HCT116 (cell line): ENCODE measurements around the gene MCF2L2.
"Not testable (repeated sequence)": the region's sequence is repeated elsewhere in the genome, so short reads cannot be mapped to it uniquely, and the experiment has no call there.

Experiments used
- EZH2phosphoT487 ChIP-seq: fragments of 200-600 bp; IDR thresholded peaks from 2 replicates; pipeline ENCODE4 v1.6.1; 2018; ENCODE audit warnings: antibody characterized with exemption, borderline replicate concordance
- POLR2A ChIP-seq: IDR thresholded peaks from 2 replicates; pipeline ENCODE4 v1.7.0; 2011; ENCODE audit warnings: borderline replicate concordance; ENCODE audit not compliant: insufficient read depth, insufficient read length; ENCODE audit errors: extremely low read depth
- SIN3A ChIP-seq: IDR thresholded peaks from 2 replicates; pipeline ENCODE4 v1.6.1; 2012; ENCODE audit warnings: low read depth
- TF ChIP-seq, protein P1 (sequence below), 3 experiments: fragments of 200-600 bp in 1 of 3; sonication (generic) in 1 of 3; IDR thresholded peaks in 2 of 3; conservative IDR thresholded peaks in 1 of 3; 2 replicates each; pipeline ENCODE4 v1.5.1; 2012 to 2017; ENCODE audit warnings: low read depth in 2 of 3, low read length in 2 of 3, antibody characterized with exemption in 1 of 3, borderline replicate concordance in 1 of 3, control low read depth in 1 of 3, mild to moderate bottlenecking in 1 of 3, mixed read lengths in 1 of 3, mixed run types in 1 of 3, moderate library complexity in 1 of 3; ENCODE audit not compliant: insufficient read depth in 1 of 3
- TF ChIP-seq, protein P2 (sequence below): IDR thresholded peaks from 2 replicates; pipeline ENCODE4 v1.6.1; 2012; ENCODE audit warnings: low read depth

DNA sequence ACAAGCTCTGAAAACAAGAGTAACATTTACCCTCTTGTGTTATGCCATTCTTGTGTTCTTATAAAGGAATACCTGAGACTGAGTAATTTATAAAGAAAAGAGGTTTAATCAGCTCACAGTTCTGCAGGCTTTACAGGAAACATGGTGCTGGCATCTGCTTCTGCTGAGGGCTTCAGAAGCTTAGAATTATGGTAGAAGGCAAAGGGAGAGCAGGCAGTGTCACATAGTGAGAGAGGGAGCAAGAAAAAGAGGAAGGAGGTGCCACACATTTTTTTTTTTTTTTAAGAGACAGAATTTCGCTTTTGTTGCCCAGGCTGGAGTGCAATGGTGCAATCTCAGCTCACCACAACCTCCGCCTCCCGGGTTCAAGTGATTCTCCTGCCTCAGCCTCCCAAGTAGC, 12.1 kb upstream of the MCF2L2 start:
- not testable (repeated sequence) for TF ChIP-seq SIN3A, EZH2phosphoT487, POLR2A
- TF ChIP-seq, protein P1, sequence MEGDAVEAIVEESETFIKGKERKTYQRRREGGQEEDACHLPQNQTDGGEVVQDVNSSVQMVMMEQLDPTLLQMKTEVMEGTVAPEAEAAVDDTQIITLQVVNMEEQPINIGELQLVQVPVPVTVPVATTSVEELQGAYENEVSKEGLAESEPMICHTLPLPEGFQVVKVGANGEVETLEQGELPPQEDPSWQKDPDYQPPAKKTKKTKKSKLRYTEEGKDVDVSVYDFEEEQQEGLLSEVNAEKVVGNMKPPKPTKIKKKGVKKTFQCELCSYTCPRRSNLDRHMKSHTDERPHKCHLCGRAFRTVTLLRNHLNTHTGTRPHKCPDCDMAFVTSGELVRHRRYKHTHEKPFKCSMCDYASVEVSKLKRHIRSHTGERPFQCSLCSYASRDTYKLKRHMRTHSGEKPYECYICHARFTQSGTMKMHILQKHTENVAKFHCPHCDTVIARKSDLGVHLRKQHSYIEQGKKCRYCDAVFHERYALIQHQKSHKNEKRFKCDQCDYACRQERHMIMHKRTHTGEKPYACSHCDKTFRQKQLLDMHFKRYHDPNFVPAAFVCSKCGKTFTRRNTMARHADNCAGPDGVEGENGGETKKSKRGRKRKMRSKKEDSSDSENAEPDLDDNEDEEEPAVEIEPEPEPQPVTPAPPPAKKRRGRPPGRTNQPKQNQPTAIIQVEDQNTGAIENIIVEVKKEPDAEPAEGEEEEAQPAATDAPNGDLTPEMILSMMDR (IDR thresholded peaks at IDR 0.05 in 2 of 3, conservative IDR thresholded peaks at IDR 0.05 in 1 of 3; ENCODE audit: borderline replicate concordance in 1 of 3, insufficient read depth in 1 of 3, low read depth in 2 of 3, low read length in 2 of 3): not testable (repeated sequence)
- TF ChIP-seq, protein P2, sequence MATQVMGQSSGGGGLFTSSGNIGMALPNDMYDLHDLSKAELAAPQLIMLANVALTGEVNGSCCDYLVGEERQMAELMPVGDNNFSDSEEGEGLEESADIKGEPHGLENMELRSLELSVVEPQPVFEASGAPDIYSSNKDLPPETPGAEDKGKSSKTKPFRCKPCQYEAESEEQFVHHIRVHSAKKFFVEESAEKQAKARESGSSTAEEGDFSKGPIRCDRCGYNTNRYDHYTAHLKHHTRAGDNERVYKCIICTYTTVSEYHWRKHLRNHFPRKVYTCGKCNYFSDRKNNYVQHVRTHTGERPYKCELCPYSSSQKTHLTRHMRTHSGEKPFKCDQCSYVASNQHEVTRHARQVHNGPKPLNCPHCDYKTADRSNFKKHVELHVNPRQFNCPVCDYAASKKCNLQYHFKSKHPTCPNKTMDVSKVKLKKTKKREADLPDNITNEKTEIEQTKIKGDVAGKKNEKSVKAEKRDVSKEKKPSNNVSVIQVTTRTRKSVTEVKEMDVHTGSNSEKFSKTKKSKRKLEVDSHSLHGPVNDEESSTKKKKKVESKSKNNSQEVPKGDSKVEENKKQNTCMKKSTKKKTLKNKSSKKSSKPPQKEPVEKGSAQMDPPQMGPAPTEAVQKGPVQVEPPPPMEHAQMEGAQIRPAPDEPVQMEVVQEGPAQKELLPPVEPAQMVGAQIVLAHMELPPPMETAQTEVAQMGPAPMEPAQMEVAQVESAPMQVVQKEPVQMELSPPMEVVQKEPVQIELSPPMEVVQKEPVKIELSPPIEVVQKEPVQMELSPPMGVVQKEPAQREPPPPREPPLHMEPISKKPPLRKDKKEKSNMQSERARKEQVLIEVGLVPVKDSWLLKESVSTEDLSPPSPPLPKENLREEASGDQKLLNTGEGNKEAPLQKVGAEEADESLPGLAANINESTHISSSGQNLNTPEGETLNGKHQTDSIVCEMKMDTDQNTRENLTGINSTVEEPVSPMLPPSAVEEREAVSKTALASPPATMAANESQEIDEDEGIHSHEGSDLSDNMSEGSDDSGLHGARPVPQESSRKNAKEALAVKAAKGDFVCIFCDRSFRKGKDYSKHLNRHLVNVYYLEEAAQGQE: not testable (repeated sequence)
